Measurements from ENCODE around the gene ASTN2.

ASTN2 gene

DNA sequence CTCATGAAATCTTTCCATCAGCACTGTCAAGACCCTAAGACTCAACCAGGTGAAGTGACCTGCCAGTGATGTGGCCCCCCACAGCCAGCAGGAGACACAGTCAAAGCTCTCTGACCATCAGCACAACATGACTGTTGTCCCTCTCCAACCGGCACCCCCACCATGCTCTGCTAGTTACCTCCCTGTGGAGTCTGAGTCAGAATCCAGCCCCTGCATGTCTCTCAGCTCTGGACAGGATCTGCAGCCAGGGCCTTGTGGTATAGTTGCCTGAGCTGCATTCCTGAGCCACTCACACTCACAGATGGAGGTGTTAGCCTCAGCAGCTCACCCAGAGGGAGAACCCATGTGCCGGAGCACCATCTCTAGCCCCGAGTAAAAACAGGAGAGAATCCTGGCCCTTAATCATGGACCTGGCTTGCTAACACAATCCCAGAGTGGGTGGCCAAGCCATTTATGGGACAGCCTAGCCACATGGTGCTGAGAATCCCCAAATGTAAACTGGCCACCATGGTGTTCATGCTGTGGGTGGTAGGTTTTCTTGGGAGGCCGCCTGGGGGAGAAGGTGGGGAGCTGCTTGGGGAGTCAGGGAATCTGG lies 1023.5 kb downstream of the ASTN2 start:
- DNase-seq = no peak

- DNase-seq = no peak
Observed at GRCh38 chr9:116390303-116391228, 1024.3 kb downstream of the ASTN2 start.

DNA sequence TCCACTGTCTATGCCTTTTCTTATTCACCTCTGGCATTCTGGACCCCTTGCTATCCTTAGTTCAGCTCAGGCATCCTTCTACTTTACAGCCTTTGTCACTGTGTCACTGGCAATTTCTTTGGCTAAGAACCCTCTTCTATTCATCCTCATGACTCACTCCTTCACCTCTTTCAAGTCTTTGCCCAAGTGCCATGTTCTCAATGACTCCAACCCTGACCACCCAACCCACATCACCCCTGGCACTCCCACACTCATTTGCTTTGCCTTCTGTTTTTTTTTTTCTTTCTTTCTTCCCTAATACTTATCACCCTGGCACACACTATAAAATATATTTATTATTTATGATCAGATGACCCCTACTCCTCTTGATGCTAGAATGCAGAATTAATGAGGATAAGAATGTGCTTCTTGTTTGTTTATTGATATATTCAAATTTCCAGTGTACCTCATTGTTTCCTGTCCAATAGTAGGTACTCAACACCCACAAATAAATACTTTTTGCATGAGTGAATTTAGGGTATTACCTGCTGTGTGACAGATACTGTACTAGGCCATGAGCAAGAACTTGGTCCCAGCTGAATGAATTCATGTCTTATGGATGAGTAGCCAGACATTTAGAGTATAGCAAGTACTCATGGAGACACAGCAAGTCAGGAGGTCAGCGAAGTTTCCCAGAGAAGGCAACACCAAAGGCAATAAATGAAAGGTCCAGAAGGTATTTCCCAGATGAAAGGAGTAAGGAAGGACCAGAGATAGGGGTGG lies 1025.1 kb downstream of the ASTN2 start:
- no peak for DNase-seq

DNA sequence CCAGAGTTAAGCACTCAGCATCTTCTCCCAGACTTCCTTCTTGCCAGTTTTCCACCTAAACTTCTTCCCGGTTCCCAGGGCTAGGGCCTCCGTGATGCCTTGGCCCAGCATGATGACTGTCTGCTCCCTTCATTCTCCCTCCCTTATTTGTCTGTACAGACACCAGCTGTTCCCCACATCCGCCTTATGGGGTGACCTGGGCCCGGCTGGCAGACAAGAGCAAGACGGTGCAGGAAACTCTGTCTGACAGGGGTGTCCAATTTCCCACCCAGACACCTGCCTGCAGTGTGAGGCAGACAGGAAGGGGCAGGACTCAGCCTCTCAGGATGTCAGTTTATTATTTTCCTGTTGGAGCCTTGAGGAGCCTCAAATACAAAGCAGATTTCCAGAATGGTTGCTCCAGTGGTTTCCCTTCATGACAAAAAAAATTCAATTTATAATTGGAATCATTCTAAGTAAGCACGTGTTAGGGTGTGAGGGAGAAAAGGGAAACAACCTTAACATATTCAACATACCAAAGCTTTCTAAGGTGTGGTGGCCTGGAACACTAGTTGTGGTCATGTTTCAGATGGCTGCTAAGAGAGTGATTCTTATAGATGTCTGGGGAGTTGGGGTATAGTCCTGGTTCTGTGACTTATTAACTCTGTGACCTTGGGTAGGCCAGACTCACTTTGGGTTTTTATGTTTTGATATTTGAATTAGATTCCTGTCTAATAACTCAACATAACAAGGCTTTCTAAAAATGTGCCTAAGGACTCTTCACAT lies 1026.7 kb downstream of the ASTN2 start:
- DNase-seq = no peak

DNA sequence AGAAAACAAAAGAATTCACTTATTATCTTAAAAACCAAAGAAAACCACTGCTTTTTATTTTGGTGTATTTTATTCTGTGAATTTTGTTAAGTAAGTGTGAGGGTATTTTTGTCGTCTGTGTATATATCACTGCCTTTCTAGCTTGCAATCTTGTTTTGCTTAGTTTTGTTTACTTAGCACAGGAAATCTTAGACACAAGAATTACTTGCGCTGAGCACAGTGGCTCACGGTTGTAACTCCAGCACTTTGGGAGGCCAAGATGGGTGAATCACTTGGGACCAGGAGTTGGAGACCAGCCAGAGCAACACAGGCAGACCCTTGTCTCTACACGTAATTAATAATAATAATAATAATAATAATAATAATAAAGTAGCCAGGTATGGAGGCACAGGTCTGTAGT lies 1030.9 kb downstream of the ASTN2 start:
- no peak for DNase-seq

- DNase-seq = no peak
Observed at GRCh38 chr9:116383133-116383532, 1031.7 kb downstream of the ASTN2 start.

- DNase-seq = no peak
Observed at GRCh38 chr9:116382053-116382452, 1032.8 kb downstream of the ASTN2 start.

DNA sequence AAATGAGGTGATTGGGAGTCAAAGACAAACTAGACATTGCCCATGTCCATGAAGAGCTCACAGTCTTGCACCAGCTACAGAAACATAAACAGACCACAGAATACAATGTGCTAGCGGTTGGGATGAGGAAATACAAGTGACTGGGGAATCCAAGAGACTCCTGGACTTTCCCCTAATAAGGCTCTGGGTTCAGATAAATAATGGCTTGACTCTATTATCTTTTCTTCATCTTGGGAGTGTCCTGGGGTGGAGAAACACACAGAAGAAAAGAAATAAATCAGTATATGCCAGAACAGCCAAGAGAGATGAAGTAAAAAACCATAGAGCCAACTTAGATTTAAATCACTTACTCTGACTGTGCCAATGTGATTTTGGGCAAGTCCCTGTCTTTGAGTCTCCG lies 1033.5 kb downstream of the ASTN2 start:
- no peak for DNase-seq

DNA sequence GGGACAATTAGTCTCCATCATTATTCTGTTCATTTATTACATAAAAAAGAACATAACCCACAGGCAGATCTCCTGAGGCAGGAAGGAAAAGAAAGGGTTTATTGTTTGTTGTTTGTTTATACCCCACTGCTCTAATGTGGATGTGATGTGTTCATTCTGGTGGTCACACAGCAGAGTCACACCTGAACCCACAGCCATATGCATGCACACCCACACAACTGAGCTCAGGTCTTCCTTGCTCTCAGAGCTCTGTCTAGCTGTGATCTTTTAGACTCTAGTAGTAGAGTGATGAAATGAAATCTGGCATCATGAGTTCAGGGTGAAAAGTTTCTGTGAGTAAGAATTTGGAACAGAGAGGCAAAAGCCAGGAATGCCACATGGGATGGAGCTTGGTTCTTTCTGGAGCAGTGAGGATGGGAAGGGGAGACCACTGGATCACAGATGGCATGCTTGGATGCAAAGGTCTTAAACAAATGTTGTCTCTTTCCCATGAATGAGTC lies 1034.3 kb downstream of the ASTN2 start:
- DNase-seq = no peak

DNA sequence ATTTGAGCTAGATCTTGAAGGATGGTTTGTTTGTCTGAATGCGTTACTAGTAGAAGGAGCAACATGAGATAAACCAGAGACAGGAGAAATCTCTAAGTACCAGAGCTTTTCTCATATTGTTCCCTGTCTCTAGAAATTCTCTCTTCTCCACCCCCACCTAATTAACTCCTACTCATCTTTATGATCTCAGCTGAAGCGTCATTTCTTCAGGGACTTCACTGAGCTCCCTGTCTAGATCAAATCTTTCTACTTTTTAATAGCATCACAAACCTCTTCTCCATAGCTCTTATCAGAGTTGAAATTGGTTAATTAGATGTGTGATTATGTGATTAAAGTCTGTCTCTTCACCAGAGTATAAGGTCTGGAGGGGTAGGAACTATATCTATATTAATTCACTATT lies 1035.0 kb downstream of the ASTN2 start:
- DNase-seq = no peak

GRCh38 chr9:116378873-116379272 lies 1036.0 kb downstream of the ASTN2 start:
- no peak for DNase-seq

DNA sequence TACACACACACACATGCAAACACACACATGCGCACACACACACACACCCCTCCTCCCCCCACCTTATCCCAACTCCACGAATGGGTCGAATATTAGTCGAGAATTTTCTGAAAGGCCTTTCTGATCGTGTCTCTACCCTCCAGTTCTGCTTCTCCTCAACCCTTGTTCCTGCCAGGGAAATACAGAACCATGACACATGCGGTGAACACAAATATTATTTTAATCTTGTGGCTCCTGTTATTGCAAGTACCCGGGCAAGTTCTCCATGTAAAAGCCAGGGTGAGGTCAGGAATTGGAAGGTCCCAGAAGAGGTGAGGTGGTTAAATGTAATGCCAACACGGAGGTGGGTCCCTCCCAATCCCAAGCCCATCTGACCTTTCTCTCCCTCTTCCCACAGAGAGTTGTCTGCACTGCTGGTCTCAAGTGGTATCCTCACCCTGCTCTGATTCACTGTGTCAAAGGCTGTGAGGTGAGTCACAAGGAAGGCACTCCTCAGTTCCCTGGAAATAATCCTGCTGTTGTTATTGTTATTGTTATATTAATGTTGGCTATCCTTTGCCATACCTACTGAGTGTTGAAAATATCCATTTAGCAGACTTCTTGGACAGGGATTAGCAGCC lies 1037.6 kb downstream of the ASTN2 start:
- no peak for DNase-seq

Measured in NCI-H526 treated with DMSO at 0.1 percent for 48 hours (cell line).